HepG2 (cell line): ENCODE results near the gene HELZ2.

Experiments used
- BRD4 ChIP-seq: sonication (generic); formaldehyde crosslinking; IDR thresholded peaks from 2 replicates; pipeline ENCODE4 v1.4.0; 2020; ENCODE audit warnings: missing genetic modification reagents
- CTCF ChIP-seq: sonication (generic); formaldehyde crosslinking; IDR thresholded peaks from 2 replicates; pipeline ENCODE4 v1.5.0; 2020; ENCODE audit warnings: mild to moderate bottlenecking, missing genetic modification reagents, moderate library complexity
- SNAPC4 ChIP-seq: sonication (generic); formaldehyde crosslinking; IDR thresholded peaks from 2 replicates; pipeline ENCODE4 v1.4.0; 2020; ENCODE audit warnings: mild to moderate bottlenecking, missing genetic modification reagents
- TFDP2 ChIP-seq: sonication (generic); formaldehyde crosslinking; IDR thresholded peaks from 2 replicates; pipeline ENCODE4 v1.4.0; 2020; ENCODE audit warnings: missing genetic modification reagents
- TMF1 ChIP-seq: sonication (generic); formaldehyde crosslinking; IDR thresholded peaks from 2 replicates; pipeline ENCODE4 v1.8.1; 2022; ENCODE audit warnings: low read depth, missing genetic modification reagents
- ZNF768 ChIP-seq: sonication (generic); formaldehyde crosslinking; IDR thresholded peaks from 2 replicates; pipeline ENCODE4 v1.4.0; 2020; ENCODE audit warnings: missing genetic modification reagents
- ZNF773 ChIP-seq: sonication (generic); formaldehyde crosslinking; IDR thresholded peaks from 2 replicates; pipeline ENCODE4 v1.4.0; 2020; ENCODE audit warnings: missing genetic modification reagents, borderline replicate concordance

GRCh38 chr20:63553251-63553932 lies 20.6 kb downstream of the HELZ2 start:
- TF ChIP-seq ZNF768: no peak
- no peak for TF ChIP-seq TFDP2 (CRISPR knock-in tag)
- TF ChIP-seq TMF1 (CRISPR knock-in tag): no peak
- no peak for TF ChIP-seq CTCF (CRISPR knock-in tag)
- no peak for TF ChIP-seq ZNF773 (CRISPR knock-in tag)
- no peak for TF ChIP-seq SNAPC4 (CRISPR knock-in tag)
- TF ChIP-seq BRD4 (CRISPR knock-in tag): no peak
